Right atrium auricular region (tissue), 2 donors: ENCODE results near the gene PRR16. TPM values are rescaled to one million over a fixed set of nuclear protein-coding genes. Genes with fewer than 3 reads are reported as not detected.

ENCODE experiments used
- DNase-seq: peaks from one replicate; pipeline ENCODE4 v3.0.0-alpha.2; 2019; ENCODE audit warnings: low spot score
- H3K27ac ChIP-seq, 2 donors: fragments of 200-600 bp; sonication (generic); 1 replicate in 1 of 2; 2 replicates in 1 of 2; pipeline ENCODE4 v1.5.1; 2016 to 2019
- H3K27me3 ChIP-seq, 2 donors: fragments of 200-600 bp; sonication (generic); one replicate each; pipeline versions ENCODE4 v1.5.1 to v1.6.0; 2017 to 2019
- H3K36me3 ChIP-seq: fragments of 200-600 bp; sonication (generic); one replicate; pipeline ENCODE4 v1.5.1; 2016
- H3K4me1 ChIP-seq, 2 donors: fragments of 200-600 bp; sonication (generic); one replicate each; pipeline versions ENCODE4 v1.5.1 to v1.6.0; 2017 to 2019
- H3K4me3 ChIP-seq, 2 donors: fragments of 200-600 bp; sonication (generic); 1 replicate in 1 of 2; 2 replicates in 1 of 2; pipeline ENCODE4 v1.5.1; 2017 to 2019; ENCODE audit warnings: mild to moderate bottlenecking in 1 of 2, moderate library complexity in 1 of 2
- H3K9me3 ChIP-seq, 2 donors: fragments of 200-600 bp; sonication (generic); one replicate each; pipeline ENCODE4 v1.5.1; 2019
- total RNA-seq, 2 donors: library from RNA; depleted of rRNA; stranded (reverse); fragments of >200 nt; gene quantifications; one replicate each; pipeline ENCODE4 v1.1.0, GENCODE V29; 2016
- TF ChIP-seq, protein P1 (sequence below), 2 donors: fragments of 200-600 bp; sonication (generic); IDR thresholded peaks; one replicate each; pipeline ENCODE4 v1.5.1; 2019; ENCODE audit warnings: antibody characterized with exemption in 2 of 2

Gene PRR16
- total RNA-seq, 2 donors from 2014 or later: 1.7 to 6.3 TPM

DNA sequence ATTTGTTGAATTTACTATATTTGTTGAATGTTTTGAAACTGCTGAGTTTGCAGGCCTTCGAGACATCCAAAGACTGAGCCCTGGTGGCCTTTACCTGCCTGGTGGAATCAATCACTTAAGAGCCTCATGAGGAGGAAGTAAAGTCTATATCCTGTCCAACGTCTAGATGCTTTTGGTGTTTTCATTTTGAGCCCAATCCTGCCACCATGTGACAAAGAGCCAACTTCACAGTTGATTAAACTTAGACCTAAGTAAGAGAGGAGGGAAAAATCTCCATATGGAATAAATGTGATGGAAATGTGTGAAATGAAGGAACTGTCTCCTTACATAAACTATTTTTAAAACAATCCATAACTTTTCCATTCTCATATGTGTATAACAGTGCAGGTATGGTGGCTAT, 220.1 kb downstream of the PRR16 start:
- no peaks in the 10 kb centered on the region for H3K27me3 ChIP-seq
- H3K4me1 ChIP-seq: no peaks in the 10 kb centered on the region
- no peak for DNase-seq
- H3K4me3 ChIP-seq: no peak overlapping the region
- H3K9me3 ChIP-seq: no peaks in the 10 kb centered on the region
- H3K36me3 ChIP-seq: no peaks in the 10 kb centered on the region
- H3K27ac ChIP-seq: no peak overlapping the region
- TF ChIP-seq, protein P1, sequence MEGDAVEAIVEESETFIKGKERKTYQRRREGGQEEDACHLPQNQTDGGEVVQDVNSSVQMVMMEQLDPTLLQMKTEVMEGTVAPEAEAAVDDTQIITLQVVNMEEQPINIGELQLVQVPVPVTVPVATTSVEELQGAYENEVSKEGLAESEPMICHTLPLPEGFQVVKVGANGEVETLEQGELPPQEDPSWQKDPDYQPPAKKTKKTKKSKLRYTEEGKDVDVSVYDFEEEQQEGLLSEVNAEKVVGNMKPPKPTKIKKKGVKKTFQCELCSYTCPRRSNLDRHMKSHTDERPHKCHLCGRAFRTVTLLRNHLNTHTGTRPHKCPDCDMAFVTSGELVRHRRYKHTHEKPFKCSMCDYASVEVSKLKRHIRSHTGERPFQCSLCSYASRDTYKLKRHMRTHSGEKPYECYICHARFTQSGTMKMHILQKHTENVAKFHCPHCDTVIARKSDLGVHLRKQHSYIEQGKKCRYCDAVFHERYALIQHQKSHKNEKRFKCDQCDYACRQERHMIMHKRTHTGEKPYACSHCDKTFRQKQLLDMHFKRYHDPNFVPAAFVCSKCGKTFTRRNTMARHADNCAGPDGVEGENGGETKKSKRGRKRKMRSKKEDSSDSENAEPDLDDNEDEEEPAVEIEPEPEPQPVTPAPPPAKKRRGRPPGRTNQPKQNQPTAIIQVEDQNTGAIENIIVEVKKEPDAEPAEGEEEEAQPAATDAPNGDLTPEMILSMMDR (IDR thresholded peaks at IDR 0.05): no peak

DNA sequence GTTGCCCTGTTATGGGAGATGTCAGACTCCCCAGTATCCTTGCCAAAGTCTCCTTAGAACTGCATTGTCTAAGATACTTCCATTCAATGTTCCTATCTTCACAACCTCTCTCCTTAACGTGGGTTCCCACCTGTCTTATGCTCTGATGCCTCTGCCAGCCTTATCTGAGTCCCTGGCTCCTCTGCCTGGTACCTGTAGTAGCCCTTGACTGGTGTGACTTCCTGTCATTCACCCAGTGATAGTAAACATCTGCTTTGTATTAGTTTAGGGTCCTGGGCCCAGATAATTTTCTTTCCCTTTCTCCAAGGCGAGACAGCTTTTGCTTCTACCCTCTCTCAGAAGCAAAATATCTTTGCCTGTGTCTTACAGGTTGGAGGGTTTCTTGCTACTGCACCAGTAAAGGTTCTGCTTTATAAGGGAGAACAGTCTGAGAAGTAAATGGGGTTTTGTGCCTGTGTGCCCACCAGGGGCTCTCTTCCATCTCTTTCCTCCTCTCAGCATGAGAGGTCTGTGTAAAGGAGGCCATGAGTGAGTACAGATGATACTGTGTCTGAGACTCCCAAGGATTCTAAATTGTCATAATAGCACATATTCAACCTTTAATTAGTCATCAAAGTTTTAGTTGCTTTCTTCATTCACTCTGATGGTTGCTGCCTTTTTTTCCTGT, 220.8 kb downstream of the PRR16 start:
- Histone ChIP-seq H3K36me3 (no peaks in the 10 kb centered on the region), H3K27me3 (no peaks in the 10 kb centered on the region), H3K4me3 (no peak overlapping the region), H3K27ac (no peak overlapping the region), H3K9me3 (no peaks in the 10 kb centered on the region), H3K4me1 (no peaks in the 10 kb centered on the region)
- DNase-seq: no peak
- TF ChIP-seq, protein P1 (IDR thresholded peaks at IDR 0.05): no peak

DNA sequence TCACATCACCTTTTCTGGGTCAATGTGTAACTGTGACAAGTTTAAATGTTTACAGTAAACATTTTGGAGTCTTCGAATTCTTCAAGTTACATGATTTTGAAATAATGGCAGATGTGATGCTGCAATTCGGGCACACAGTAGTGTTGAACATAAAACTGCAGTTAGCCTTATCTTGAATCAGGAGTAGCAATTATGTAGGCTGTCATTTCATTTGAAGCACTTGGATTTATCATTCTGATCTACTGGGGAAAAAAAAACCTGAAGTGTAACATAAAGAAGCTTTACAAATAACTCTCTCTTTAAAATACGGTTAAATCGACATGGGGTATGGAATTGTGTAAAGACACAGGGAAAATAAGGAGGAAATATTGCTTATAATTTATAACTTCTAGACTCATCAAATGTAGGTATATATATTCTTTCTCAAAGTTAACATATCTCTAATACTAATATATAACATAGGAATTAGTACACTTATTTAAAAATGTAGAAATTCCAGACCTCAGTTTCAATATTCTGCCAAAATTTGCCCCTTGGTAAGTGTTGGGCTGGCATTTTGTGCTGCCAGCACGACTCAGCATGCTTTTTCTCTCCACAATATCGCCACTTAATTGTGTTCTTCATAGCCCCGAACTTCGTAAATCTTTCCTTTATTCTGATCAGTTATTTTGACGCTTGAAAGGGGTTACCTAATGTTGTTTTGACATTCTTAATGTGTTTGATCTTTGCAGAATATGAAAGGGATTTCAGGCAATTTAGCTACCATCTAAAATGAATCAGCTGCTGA, 226.7 kb downstream of the PRR16 start:
- Histone ChIP-seq H3K27me3 (no peaks in the 10 kb centered on the region), H3K4me3 (no peak overlapping the region), H3K4me1 (no peaks in the 10 kb centered on the region), H3K9me3 (no peaks in the 10 kb centered on the region), H3K27ac (no peak overlapping the region), H3K36me3 (no peaks in the 10 kb centered on the region)
- TF ChIP-seq, protein P1 (IDR thresholded peaks at IDR 0.05): no peak
- DNase-seq: no peak

DNA sequence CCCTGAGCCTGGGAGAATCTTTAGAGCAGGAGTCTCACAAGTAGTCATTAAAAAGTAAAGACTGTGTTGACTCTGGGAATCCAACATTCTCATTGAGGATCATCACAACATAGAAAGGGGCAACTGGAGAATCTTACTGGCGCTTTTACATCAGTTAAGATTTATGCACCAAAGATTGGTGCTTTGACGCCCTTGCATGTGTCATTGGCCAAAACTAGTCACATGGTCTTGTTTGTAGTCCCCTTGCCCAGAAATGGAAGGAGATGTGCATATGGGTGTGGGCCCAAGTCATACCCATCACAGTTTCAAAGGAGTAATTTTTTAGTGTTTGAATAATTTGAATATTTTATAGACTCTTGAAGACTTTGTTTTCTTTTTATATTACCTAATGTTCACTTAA, 228.2 kb downstream of the PRR16 start:
- no peak overlapping the region for H3K27ac ChIP-seq
- TF ChIP-seq, protein P1 (IDR thresholded peaks at IDR 0.05): no peak
- no peak for DNase-seq
- no peaks in the 10 kb centered on the region for H3K4me1 ChIP-seq
- no peaks in the 10 kb centered on the region for H3K9me3 ChIP-seq
- no peak overlapping the region for H3K4me3 ChIP-seq
- no peaks in the 10 kb centered on the region for H3K36me3 ChIP-seq
- no peaks in the 10 kb centered on the region for H3K27me3 ChIP-seq

DNA sequence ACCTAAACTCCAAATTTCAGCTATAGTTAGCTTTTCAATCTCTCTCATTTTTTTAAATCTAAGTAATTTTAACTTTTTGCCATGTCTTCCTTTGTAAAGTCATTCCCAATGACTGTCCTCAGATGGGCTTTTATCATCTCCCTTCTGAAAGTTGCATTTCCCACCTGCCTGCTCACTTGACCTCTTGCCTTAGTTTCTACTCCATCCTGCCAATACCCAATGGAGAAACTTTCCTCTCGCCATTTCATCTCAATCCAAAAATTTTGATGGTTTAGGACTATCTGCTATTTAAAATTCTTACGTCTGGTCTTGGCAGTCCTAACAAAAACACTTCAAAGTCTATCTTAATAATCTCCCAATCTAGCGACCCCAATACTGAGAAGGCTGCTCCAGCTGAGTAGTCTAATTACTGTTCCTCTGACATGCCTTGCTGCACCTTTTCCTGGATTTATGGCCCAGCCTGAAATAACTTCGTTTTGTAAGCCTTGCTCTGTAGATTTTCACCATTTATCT, 231.3 kb downstream of the PRR16 start:
- DNase-seq: no peak
- Histone ChIP-seq H3K27me3 (no peaks in the 10 kb centered on the region), H3K4me1 (no peaks in the 10 kb centered on the region), H3K4me3 (no peak overlapping the region), H3K27ac (no peak overlapping the region), H3K9me3 (no peaks in the 10 kb centered on the region), H3K36me3 (no peaks in the 10 kb centered on the region)
- TF ChIP-seq, protein P1 (IDR thresholded peaks at IDR 0.05): no peak
